GM19240 (cell line): Measurements from ENCODE around the gene TAAR8.
"Not testable (repeated sequence)": the region's sequence is repeated elsewhere in the genome, so short reads cannot be mapped to it uniquely, and the experiment has no call there.

Source experiments
- DNase-seq: peaks from one replicate; pipeline ENCODE4 v3.0.0; 2011; ENCODE audit warnings: low spot score; ENCODE audit not compliant: insufficient read length

TAAR8 gene

GRCh38 chr6:132544826-132545225, 7.6 kb upstream of the TAAR8 start:
- no peak for DNase-seq

DNA sequence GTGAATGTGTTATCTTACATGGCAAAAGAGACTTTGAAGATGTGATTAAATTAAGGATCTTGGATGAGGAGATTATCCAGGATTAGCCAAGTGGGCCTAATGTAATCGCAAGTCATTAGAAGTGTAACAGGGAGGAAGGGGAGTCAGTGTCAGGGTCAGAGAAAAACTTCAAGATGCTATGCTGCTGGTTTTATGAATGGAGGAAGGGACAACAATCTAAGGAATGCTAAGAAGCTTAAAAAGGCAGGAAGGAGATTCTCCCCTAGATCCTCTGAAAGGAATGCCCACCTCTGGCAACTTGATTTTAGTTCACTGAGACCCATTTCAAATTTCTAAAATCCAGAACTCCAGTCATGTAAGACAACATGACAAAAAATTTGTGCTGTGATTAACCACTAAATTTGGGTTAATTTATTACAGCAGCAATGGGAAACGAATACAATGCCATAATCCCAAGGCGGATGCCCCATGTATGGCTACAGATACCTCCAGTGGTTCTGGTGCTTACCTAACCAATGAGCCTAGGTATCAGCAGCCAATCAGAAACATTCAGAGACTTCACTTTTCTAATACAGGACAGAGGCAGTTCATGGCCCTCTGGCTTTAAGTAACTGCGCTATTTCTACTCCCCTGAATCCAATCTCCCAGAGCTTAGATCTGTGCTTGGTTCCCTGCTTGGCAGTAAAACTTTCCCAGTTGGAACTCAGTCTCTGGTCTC, 3.6 kb upstream of the TAAR8 start:
- DNase-seq: no peak

DNA sequence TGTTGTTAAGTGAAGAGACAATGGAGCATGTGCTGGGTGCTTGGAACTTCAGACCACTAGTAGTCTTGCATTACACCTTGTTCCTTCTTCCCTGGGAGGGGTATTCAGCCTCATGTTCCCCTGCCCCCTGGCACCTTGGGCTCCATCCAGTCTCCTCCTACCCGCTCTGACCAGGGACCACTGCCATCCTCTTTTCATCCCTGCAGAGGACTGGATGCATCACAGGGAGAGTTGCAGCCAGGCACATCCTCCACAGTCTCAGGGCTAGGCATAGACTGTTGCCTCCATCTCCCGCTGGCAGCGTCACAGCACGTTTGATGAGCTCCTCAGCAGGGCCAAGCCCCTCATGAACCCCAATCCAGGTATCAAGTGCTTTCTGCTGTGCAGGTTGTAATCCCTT, 1.3 kb upstream of the TAAR8 start:
- DNase-seq: no peak

GRCh38 chr6:132560087-132560486, 7.6 kb downstream of the TAAR8 start:
- DNase-seq: not testable (repeated sequence)

GRCh38 chr6:132566404-132566803, 13.9 kb downstream of the TAAR8 start:
- DNase-seq: no peak

DNA sequence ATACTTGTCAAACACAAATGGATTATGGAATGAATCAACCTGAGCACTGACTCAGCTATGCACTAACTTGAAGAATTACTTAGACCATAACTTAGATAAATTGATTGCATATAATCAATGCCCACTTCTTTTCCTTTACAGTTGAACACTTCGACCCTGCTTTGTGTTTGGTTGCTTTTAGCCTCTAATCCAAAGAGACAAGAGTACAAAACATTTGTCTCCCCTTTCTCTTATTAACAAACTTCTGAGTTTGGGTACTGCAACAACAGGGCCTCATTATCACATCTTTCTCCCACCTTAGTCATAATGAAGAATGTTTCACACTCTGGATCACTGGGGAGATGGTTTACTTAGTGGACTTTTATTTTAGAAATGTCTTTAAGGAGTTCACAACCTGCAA, 15.1 kb downstream of the TAAR8 start:
- no peak for DNase-seq

DNA sequence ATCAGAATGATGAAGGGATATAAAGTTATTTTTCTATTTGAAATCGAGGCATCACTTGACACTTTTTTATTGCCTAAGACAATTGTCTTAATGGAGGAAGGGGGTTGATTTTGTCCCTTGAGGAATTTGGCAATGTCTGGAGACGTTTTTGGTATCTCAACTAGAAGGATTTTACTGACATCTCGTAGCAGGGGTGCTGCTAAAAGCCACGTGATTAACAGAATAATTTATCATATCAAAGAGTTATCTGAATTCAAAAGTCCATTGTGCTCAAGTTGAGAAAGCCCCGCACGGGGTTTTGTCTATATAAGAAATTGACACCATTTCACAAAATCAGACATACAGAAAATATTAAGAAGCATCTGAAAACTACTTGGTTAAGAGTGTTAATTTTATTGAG, 16.1 kb downstream of the TAAR8 start:
- no peak for DNase-seq

DNA sequence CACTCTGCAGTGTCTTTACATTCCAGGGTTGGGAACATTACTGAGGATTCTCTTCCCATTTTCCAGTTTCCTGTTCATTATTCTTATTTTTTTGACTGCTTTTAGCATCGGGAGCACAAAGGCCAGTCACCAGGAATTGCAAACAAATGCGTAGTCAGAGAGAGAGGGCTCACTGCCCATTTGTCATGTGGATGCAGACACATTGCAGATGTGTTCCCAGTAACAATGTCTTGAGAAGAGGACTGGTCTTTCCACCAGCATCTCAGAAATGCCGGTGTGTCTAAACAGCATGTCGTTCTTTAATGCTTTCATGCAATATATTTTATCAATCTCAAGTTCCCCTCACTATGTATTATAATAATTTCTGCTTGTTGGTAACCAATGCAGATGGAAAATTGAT, 16.7 kb downstream of the TAAR8 start:
- no peak for DNase-seq

DNA sequence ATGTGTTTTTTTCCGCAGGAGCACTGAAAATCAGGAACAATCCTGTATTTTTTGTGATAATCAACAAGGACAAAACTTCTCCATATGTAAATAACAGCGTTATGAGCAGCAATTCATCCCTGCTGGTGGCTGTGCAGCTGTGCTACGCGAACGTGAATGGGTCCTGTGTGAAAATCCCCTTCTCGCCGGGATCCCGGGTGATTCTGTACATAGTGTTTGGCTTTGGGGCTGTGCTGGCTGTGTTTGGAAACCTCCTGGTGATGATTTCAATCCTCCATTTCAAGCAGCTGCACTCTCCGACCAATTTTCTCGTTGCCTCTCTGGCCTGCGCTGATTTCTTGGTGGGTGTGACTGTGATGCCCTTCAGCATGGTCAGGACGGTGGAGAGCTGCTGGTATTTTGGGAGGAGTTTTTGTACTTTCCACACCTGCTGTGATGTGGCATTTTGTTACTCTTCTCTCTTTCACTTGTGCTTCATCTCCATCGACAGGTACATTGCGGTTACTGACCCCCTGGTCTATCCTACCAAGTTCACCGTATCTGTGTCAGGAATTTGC, 17.8 kb downstream of the TAAR8 start, which contains the start of gene TAAR6:
TAAR6 (plus strand) TSS at position 102 of the 557 bp plus-strand sequence; CDS start at position 102, 0 bp downstream.
- DNase-seq: no peak

DNA sequence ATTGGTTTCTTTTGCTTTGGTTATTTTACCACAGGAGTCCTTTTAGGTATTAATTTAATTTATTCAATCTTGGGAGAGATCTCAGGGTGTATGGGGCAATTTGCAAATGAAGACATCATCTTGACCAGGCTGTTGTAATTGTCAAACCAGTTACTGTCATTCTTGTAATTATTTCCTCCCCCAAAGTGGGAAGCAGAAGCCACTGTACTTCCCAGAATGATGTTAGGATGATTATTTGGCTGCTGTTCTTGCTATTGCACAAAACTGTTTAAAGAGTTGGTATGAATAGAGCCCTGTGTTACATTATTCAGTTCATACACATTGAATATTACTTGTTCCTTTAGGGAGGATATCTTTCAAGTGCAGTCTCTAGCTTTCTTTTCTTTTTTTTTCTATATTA, 19.3 kb downstream of the TAAR8 start:
- DNase-seq: no peak

- DNase-seq: no peak
Observed at GRCh38 chr6:132584698-132585097, 32.2 kb downstream of the TAAR8 start.

DNA sequence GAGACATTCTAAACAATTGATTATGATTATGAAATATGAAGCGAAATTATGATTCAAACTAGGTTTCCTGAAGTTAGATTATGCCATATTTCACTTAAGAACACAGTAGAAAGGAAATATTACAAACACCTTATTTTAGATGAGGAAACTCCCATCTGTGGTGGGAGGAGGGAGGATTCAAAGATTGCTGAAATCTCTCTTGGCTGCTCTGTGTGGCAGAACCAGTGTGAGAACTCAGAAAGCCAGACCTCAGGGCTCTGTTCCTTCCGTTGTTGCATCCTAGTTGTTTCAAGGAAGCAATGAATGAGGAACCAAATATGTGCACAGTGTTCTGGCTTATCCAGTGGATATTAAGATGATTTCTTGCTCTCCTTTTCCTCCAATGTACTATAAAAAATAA, 35.0 kb downstream of the TAAR8 start:
- DNase-seq: no peak

DNA sequence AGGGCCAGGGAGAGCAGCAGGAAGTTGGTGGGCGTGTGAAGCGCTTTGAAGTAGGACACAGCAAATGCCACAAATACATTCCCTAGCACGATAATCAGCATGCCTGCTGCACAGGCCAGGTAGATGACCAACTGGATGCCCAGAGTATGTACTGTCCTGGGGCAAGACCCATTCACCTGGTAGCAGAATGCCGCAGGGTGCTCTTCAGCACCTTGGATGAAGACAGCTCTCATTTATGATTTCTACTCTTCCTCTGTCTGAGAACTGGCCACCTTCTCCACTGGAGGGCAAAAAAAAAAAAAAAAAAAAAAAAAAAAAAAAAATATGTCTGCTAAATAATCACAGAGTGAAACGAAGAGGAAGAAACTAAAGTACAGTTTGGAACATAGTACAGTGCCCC, 37.0 kb downstream of the TAAR8 start, which contains the start of gene TAAR5:
TAAR5 (minus strand) TSS at position 288 of the 400 bp plus-strand sequence; CDS start at position 233, 55 bp downstream.
- no peak for DNase-seq

DNA sequence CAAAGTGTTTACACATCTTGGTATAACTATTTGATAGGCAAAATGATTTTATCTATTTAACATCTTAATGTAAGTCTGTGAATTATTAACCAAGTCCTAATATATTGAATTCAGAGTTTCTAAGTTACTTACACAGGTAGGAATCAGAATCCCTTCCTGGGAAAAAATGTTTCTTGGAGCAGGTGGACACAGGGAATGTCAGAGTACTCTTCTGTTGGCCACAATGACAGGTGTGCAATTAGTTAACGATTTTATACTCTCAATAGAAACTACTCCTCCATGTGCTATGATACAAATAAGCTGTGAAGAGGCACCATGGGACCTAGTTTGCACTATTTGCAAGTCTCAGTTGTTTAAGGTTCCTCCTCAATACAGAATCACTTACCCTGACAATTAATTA, 37.9 kb downstream of the TAAR8 start:
- no peak for DNase-seq

DNA sequence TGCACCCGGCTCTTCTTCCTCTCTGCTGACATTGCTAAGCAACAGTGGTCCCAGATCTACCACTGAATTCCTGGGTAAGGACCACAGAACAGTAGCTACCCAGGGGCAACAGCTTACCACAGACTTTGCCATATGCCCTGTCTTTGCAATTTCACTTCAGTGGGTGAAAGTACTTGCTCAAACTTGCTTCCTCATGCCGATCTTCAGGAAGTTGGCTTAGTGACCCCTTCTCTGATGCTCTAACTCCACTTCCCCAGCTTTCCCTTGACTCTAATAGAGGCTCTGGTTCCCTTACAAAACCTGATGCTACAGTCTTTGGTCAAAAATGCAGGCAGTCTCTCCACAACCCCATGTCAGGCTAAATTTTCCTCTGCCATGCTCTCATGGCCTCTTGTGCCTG, 40.4 kb downstream of the TAAR8 start:
- no peak for DNase-seq

DNA sequence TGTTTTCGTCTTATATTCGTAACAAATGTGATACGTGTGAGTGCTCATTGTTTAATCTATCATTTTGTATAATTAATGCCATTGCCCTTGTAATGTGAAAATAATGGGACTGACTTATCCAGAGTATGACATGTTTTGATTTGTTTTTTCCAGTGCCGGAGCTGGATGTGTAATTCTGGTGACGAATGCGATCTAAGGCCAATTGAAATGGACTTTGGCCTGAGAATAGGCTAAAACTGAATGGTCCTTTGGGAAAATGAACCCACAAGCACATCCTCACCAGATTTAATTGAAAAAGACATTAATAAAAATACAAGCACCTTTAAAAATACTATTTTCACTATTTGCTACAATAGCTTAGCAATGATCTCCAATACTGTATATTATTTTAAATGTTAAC, 43.7 kb downstream of the TAAR8 start:
- DNase-seq: no peak

DNA sequence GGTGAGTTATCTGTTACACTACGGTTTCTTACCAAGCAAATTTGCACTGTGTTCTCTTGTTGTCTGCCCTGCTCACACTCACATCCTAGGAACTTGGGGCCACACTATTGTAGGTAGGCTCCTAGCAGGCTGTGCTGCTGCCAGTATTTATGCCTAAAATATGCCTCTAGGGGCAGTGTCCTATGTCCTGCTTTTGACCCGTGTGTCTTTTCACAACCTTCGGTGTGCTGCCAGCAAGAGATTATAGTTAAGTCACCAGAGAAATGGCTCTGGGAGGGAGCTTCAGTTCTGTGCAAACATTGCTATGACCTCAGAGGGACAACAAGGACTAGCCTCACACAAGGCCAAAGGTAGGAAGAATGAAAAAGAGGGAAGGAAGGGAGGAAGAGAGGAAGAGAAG, 46.0 kb downstream of the TAAR8 start:
- no peak for DNase-seq

DNA sequence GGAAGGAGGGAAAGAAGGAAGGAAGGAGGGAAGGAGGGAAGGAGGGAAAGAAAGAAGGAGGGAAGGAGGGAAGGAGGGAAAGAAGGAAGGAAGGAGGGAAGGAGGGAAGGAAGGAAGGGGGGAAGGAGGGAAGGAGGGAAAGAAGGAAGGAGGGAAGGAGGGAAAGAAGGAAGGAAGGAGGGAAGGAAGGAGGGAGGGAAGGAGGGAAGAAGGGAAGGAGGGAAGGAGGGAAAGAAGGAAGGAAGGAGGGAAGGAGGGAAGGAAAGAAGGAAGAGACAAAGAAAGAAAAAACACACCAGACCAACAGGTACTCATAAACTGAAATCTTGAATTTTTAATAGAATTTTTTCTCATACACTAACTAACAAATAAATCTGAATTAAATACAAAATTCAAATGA, 48.4 kb downstream of the TAAR8 start:
- DNase-seq: not testable (repeated sequence)
